ENCODE measurements around the gene TIGD2. TPM values are rescaled to one million over a fixed set of nuclear protein-coding genes. Genes with fewer than 3 reads are reported as not detected.

TIGD2 gene
- total RNA-seq, 1 donor from 2014 or later = 8.8 TPM

- Mint-ChIP-seq H3K27me3 (ENCODE audit: unreplicated experiment) (no peaks in the 10 kb centered on the region), H3K36me3 (ENCODE audit: low read depth, unreplicated experiment) (peaks cover under 1% of the 10 kb centered on the region), H3K27ac (ENCODE audit: unreplicated experiment) (no peak overlapping the region), H3K4me1 (ENCODE audit: unreplicated experiment) (peaks cover 2% of the 10 kb centered on the region), H3K4me3 (ENCODE audit: unreplicated experiment) (no peak overlapping the region), H3K9me3 (ENCODE audit: unreplicated experiment) (peaks cover under 1% of the 10 kb centered on the region)
- TF ChIP-seq CTCF (IDR thresholded peaks at IDR 0.05; ENCODE audit: unreplicated experiment) = no peak
- DNase-seq (ENCODE audit: low spot score) = no peak
Measured at GRCh38 chr4:89071311-89071710, 40.0 kb upstream of the TIGD2 start.

- H3K27ac Mint-ChIP-seq (ENCODE audit: unreplicated experiment) = no peak overlapping the region
- H3K4me1 Mint-ChIP-seq (ENCODE audit: unreplicated experiment) = peaks cover 2% of the 10 kb centered on the region
- H3K4me3 Mint-ChIP-seq (ENCODE audit: unreplicated experiment) = no peak overlapping the region
- H3K27me3 Mint-ChIP-seq (ENCODE audit: unreplicated experiment) = no peaks in the 10 kb centered on the region
- no peak for DNase-seq (ENCODE audit: low spot score)
- peaks cover 8% of the 10 kb centered on the region for H3K9me3 Mint-ChIP-seq (ENCODE audit: unreplicated experiment)
- no peak for TF ChIP-seq CTCF (IDR thresholded peaks at IDR 0.05; ENCODE audit: unreplicated experiment)
- peaks cover 11% of the 10 kb centered on the region for H3K36me3 Mint-ChIP-seq (ENCODE audit: low read depth, unreplicated experiment)
Measured at GRCh38 chr4:89072921-89073320, 38.4 kb upstream of the TIGD2 start.

GRCh38 chr4:89077761-89078160 lies 33.6 kb upstream of the TIGD2 start:
- Mint-ChIP-seq H3K27ac (ENCODE audit: unreplicated experiment) (no peak overlapping the region), H3K36me3 (ENCODE audit: low read depth, unreplicated experiment) (peaks cover 16% of the 10 kb centered on the region), H3K27me3 (ENCODE audit: unreplicated experiment) (no peaks in the 10 kb centered on the region), H3K9me3 (ENCODE audit: unreplicated experiment) (peaks cover 8% of the 10 kb centered on the region), H3K4me1 (ENCODE audit: unreplicated experiment) (no peaks in the 10 kb centered on the region), H3K4me3 (ENCODE audit: unreplicated experiment) (no peak overlapping the region)
- DNase-seq (ENCODE audit: low spot score) = no peak
- no peak for TF ChIP-seq CTCF (IDR thresholded peaks at IDR 0.05; ENCODE audit: unreplicated experiment)

GRCh38 chr4:89078300-89078699 lies 33.0 kb upstream of the TIGD2 start:
- no peak for TF ChIP-seq CTCF (IDR thresholded peaks at IDR 0.05; ENCODE audit: unreplicated experiment)
- H3K27me3 Mint-ChIP-seq (ENCODE audit: unreplicated experiment) = no peaks in the 10 kb centered on the region
- peaks cover 8% of the 10 kb centered on the region for H3K9me3 Mint-ChIP-seq (ENCODE audit: unreplicated experiment)
- H3K27ac Mint-ChIP-seq (ENCODE audit: unreplicated experiment) = no peak overlapping the region
- H3K4me1 Mint-ChIP-seq (ENCODE audit: unreplicated experiment) = no peaks in the 10 kb centered on the region
- no peak for DNase-seq (ENCODE audit: low spot score)
- H3K4me3 Mint-ChIP-seq (ENCODE audit: unreplicated experiment) = no peak overlapping the region
- peaks cover 16% of the 10 kb centered on the region for H3K36me3 Mint-ChIP-seq (ENCODE audit: low read depth, unreplicated experiment)

- Mint-ChIP-seq H3K4me1 (ENCODE audit: unreplicated experiment) (no peaks in the 10 kb centered on the region), H3K4me3 (ENCODE audit: unreplicated experiment) (no peak overlapping the region), H3K27ac (ENCODE audit: unreplicated experiment) (no peak overlapping the region), H3K36me3 (ENCODE audit: low read depth, unreplicated experiment) (no peaks in the 10 kb centered on the region), H3K9me3 (ENCODE audit: unreplicated experiment) (no peaks in the 10 kb centered on the region), H3K27me3 (ENCODE audit: unreplicated experiment) (no peaks in the 10 kb centered on the region)
- no peak for TF ChIP-seq CTCF (IDR thresholded peaks at IDR 0.05; ENCODE audit: unreplicated experiment)
- DNase-seq (ENCODE audit: low spot score) = no peak
Measured at GRCh38 chr4:89099034-89099433, 12.3 kb upstream of the TIGD2 start.

Measured in endothelial cell (in vitro differentiated cells).